ENCODE measurements around the gene SH3BP5L.

- TF ChIP-seq POLR2A (IDR thresholded peaks at IDR 0.05) (no peak), CTCF (IDR thresholded peaks at IDR 0.05) (no peak)
Observed at GRCh38 chr1:248837045-248837780, 11.5 kb upstream of the SH3BP5L start.
